T-helper 9 cell (primary cell): ENCODE data around the gene CPEB1.

ENCODE experiments used
- DNase-seq: peaks from one replicate; pipeline ENCODE4 v3.0.0-alpha.2; 2020

The CPEB1 gene

GRCh38 chr15:82580713-82581112 is 66.5 kb downstream of the CPEB1 start:
- no peak for DNase-seq

- no peak for DNase-seq
These were observed 71.8 kb downstream of the CPEB1 start for GRCh38 chr15:82575335-82575734.

GRCh38 chr15:82572986-82573385 is 74.2 kb downstream of the CPEB1 start:
- DNase-seq = no peak

- DNase-seq = no peak
These were observed 74.9 kb downstream of the CPEB1 start for GRCh38 chr15:82572311-82572710.

- no peak for DNase-seq
These were observed 75.4 kb downstream of the CPEB1 start for GRCh38 chr15:82571722-82572222.

GRCh38 chr15:82570721-82571508 is 76.2 kb downstream of the CPEB1 start:
- DNase-seq = no peak

- DNase-seq = no peak
These were observed 77.3 kb downstream of the CPEB1 start for GRCh38 chr15:82569834-82570233.

GRCh38 chr15:82568986-82569385 is 78.2 kb downstream of the CPEB1 start:
- DNase-seq = no peak

GRCh38 chr15:82567661-82568060 is 79.5 kb downstream of the CPEB1 start:
- DNase-seq = no peak

- no peak for DNase-seq
These were observed 80.5 kb downstream of the CPEB1 start for GRCh38 chr15:82566690-82567089.

- no peak for DNase-seq
These were observed 88.7 kb downstream of the CPEB1 start for GRCh38 chr15:82558502-82558901.

GRCh38 chr15:82556315-82557035 is 90.7 kb downstream of the CPEB1 start:
- DNase-seq = no peak

- no peak for DNase-seq
These were observed 92.3 kb downstream of the CPEB1 start for GRCh38 chr15:82554849-82555248.

- DNase-seq = no peak
These were observed 92.8 kb downstream of the CPEB1 start for GRCh38 chr15:82554351-82554750.

GRCh38 chr15:82553846-82554245 is 93.3 kb downstream of the CPEB1 start:
- no peak for DNase-seq

GRCh38 chr15:82552861-82553260 is 94.3 kb downstream of the CPEB1 start:
- DNase-seq = no peak

GRCh38 chr15:82551646-82552247 is 95.4 kb downstream of the CPEB1 start:
- no peak for DNase-seq

- no peak for DNase-seq
These were observed 97.9 kb downstream of the CPEB1 start for GRCh38 chr15:82549199-82549665.

GRCh38 chr15:82548700-82549099 is 98.5 kb downstream of the CPEB1 start:
- DNase-seq = no peak

GRCh38 chr15:82545478-82545877 is 101.7 kb downstream of the CPEB1 start:
- DNase-seq = no peak

GRCh38 chr15:82545002-82545401 is 102.2 kb downstream of the CPEB1 start:
- DNase-seq = no peak

- no peak for DNase-seq
These were observed 102.7 kb downstream of the CPEB1 start for GRCh38 chr15:82544431-82544830.

- no peak for DNase-seq
These were observed 104.0 kb downstream of the CPEB1 start for GRCh38 chr15:82543160-82543559.
